CD4-positive, alpha-beta memory T cell (primary cell): ENCODE measurements around the gene MAN1A1. TPM values are rescaled to one million over a fixed set of nuclear protein-coding genes. Genes with fewer than 3 reads are reported as not detected.
A peak's percentile ranks its signal among the peaks of the same experiment; 100 is the strongest.

ENCODE experiments used
- CTCF ChIA-PET: fragments of 350-600 bp; sonication (Branson Sonifier 250); formaldehyde crosslinking; loops from one replicate; lab custom pipeline; 2021; ENCODE audit warnings: inconsistent platforms; ENCODE audit not compliant: partially characterized antibody; lab: Charles Lee
- POLR2A ChIA-PET: fragments of 350-600 bp; sonication (Branson Sonifier 250); formaldehyde crosslinking; loops from one replicate; lab custom pipeline; 2021; ENCODE audit not compliant: partially characterized antibody; lab: Charles Lee
- DNase-seq, 5 donors: peaks; one replicate each; pipeline versions ENCODE4 v3.0.0 to v3.0.0-alpha.2; 2020 to 2022; ENCODE audit warnings: mixed read lengths in 1 of 5
- H3K27ac ChIP-seq: one replicate; pipeline ENCODE4 v1.7.0; 2013; ENCODE audit warnings: low read depth, low read length
- H3K27me3 ChIP-seq: 2 replicates; pipeline ENCODE4 v1.7.0; 2013; ENCODE audit warnings: mild to moderate bottlenecking, low read length, moderate library complexity; ENCODE audit not compliant: insufficient read depth
- H3K36me3 ChIP-seq: 2 replicates; pipeline ENCODE4 v1.7.0; 2013; ENCODE audit warnings: mild to moderate bottlenecking, low read length, moderate library complexity; ENCODE audit not compliant: insufficient read depth
- H3K4me1 ChIP-seq: 2 replicates; pipeline ENCODE4 v1.7.0; 2013; ENCODE audit warnings: mild to moderate bottlenecking, low read length, moderate library complexity; ENCODE audit not compliant: insufficient read depth
- H3K4me3 ChIP-seq, 2 donors: one replicate each; pipeline ENCODE4 v1.7.0; 2013; ENCODE audit warnings: low read length in 2 of 2, mild to moderate bottlenecking in 1 of 2
- H3K9me3 ChIP-seq, 2 donors: one replicate each; pipeline ENCODE4 v1.7.0; 2013; ENCODE audit warnings: low read length in 2 of 2, control low read depth in 1 of 2; ENCODE audit not compliant: control insufficient read depth in 1 of 2
- H3K27ac Mint-ChIP-seq, 7 donors: one replicate each; pipeline ENCODE4 v1.8.0; 2020 to 2021; ENCODE audit warnings: mixed read lengths in 7 of 7, mild to moderate bottlenecking in 6 of 7, inconsistent platforms in 3 of 7, moderate library complexity in 3 of 7
- H3K27me3 Mint-ChIP-seq, 2 donors: one replicate each; pipeline ENCODE4 v1.8.0; 2020 to 2021; ENCODE audit warnings: mixed read lengths in 2 of 2
- H3K36me3 Mint-ChIP-seq, 2 donors: one replicate each; pipeline ENCODE4 v1.8.0; 2020 to 2021; ENCODE audit warnings: mixed read lengths in 2 of 2, inconsistent platforms in 1 of 2, mild to moderate bottlenecking in 1 of 2
- H3K4me1 Mint-ChIP-seq, 4 donors: one replicate each; pipeline ENCODE4 v1.8.0; 2020 to 2021; ENCODE audit warnings: mixed read lengths in 4 of 4, mild to moderate bottlenecking in 1 of 4
- H3K4me3 Mint-ChIP-seq, 8 donors: one replicate each; pipeline ENCODE4 v1.8.0; 2020 to 2021; ENCODE audit warnings: mixed read lengths in 8 of 8, mild to moderate bottlenecking in 7 of 8, moderate library complexity in 6 of 8, inconsistent platforms in 3 of 8
- H3K9me3 Mint-ChIP-seq, 8 donors: one replicate each; pipeline ENCODE4 v1.8.0; 2020 to 2021; ENCODE audit warnings: mixed read lengths in 8 of 8, mild to moderate bottlenecking in 5 of 8, inconsistent platforms in 3 of 8, moderate library complexity in 1 of 8
- intact Hi-C: fragments of 100-400 bp; cut with micrococcal nuclease; formaldehyde crosslinking; loops from one replicate; pipeline ENCODE4 v1.15.1; 2023
- polyA plus RNA-seq, 2 donors: library from polyadenylated mRNA; unstranded; fragments of 300-500 nt; fragmentation: Illumina TruSeq; gene quantifications; one replicate each; pipeline ENCODE4 v1.2.3, GENCODE V29; 2021
- total RNA-seq, 2 experiments: library from RNA; stranded (reverse); gene quantifications; one replicate each; pipeline ENCODE4 v1.2.3, GENCODE V29; 2021

The MAN1A1 gene
- total and polyA plus RNA-seq, 4 experiments from 2014 or later: 12.3 to 14.7 (median 12.3) TPM

GRCh38 chr6:119140196-119141140 lies 209.1 kb downstream of the MAN1A1 start:
- Histone ChIP-seq H3K36me3 (no peaks in the 10 kb centered on the region), H3K27ac (no peak overlapping the region), H3K27me3 (no peaks in the 10 kb centered on the region), H3K9me3 (no peaks in the 10 kb centered on the region), H3K4me3 (no peak overlapping the region), H3K4me1 (peaks cover 8% of the 10 kb centered on the region)
- Mint-ChIP-seq H3K27ac (no peak overlapping the region), H3K4me1 (peaks cover 3 to 7% (median 6%) of the 10 kb centered on the region in 4 donors), H3K27me3 (no peaks in the 10 kb centered on the region), H3K9me3 (no peaks in the 10 kb centered on the region), H3K36me3 (no peaks in the 10 kb centered on the region), H3K4me3 (no peak overlapping the region)
- CTCF ChIA-PET: interaction anchor here (0.9 to 3.1 kb wide), 4 partner anchors 9 to 14 kb away, joined by 3 to 11 read pairs (median 7); no protein-coding TSS in a partner anchor
- no peak for DNase-seq
- intact Hi-C loops: no loop called here
- POLR2A ChIA-PET: no interaction called here

- H3K27me3 ChIP-seq: no peaks in the 10 kb centered on the region
- intact Hi-C loops: no loop called here
- Mint-ChIP-seq H3K36me3 (no peaks in the 10 kb centered on the region), H3K9me3 (no peaks in the 10 kb centered on the region), H3K4me1 (no peaks in the 10 kb centered on the region), H3K27me3 (no peaks in the 10 kb centered on the region), H3K27ac (peak overlapping the region in 1 of 7 donors; percentile 29), H3K4me3 (peak overlapping the region in 1 of 8 donors; percentile 16)
- no peaks in the 10 kb centered on the region for H3K36me3 ChIP-seq
- POLR2A ChIA-PET: no interaction called here
- no peak overlapping the region for H3K4me3 ChIP-seq
- CTCF ChIA-PET: interaction anchor here (3.1 kb wide), 1 partner anchor 10 kb away, joined by 11 read pairs; no protein-coding TSS in a partner anchor
- no peak for DNase-seq
- no peaks in the 10 kb centered on the region for H3K9me3 ChIP-seq
- H3K4me1 ChIP-seq: no peaks in the 10 kb centered on the region
- H3K27ac ChIP-seq: no peak overlapping the region
Observed at GRCh38 chr6:119138906-119139541, 210.5 kb downstream of the MAN1A1 start.

GRCh38 chr6:119137194-119138072 lies 212.1 kb downstream of the MAN1A1 start:
- Histone ChIP-seq H3K27ac (no peak overlapping the region), H3K4me3 (no peak overlapping the region), H3K9me3 (no peaks in the 10 kb centered on the region), H3K36me3 (no peaks in the 10 kb centered on the region), H3K27me3 (no peaks in the 10 kb centered on the region), H3K4me1 (no peaks in the 10 kb centered on the region)
- no peaks in the 10 kb centered on the region for H3K9me3 Mint-ChIP-seq
- intact Hi-C loops: no loop called here
- no peak for DNase-seq
- ChIA-PET CTCF (interaction anchor here (1.3 to 3.1 kb wide), 2 partner anchors 8 to 14 kb away, joined by 4 to 11 read pairs; no protein-coding TSS in a partner anchor), POLR2A (no interaction called here)
- H3K27ac Mint-ChIP-seq: no peak overlapping the region
- no peaks in the 10 kb centered on the region for H3K4me1 Mint-ChIP-seq
- H3K36me3 Mint-ChIP-seq: no peaks in the 10 kb centered on the region
- H3K4me3 Mint-ChIP-seq: no peak overlapping the region
- H3K27me3 Mint-ChIP-seq: no peaks in the 10 kb centered on the region

- Mint-ChIP-seq H3K27ac (no peak overlapping the region), H3K9me3 (no peaks in the 10 kb centered on the region), H3K27me3 (no peaks in the 10 kb centered on the region), H3K4me3 (no peak overlapping the region), H3K36me3 (no peaks in the 10 kb centered on the region), H3K4me1 (no peaks in the 10 kb centered on the region)
- Histone ChIP-seq H3K4me3 (no peak overlapping the region), H3K27ac (no peak overlapping the region), H3K36me3 (no peaks in the 10 kb centered on the region), H3K9me3 (no peaks in the 10 kb centered on the region), H3K27me3 (no peaks in the 10 kb centered on the region), H3K4me1 (no peaks in the 10 kb centered on the region)
- POLR2A ChIA-PET: no interaction called here
- intact Hi-C loops: no loop called here
- CTCF ChIA-PET: no interaction called here
- no peak for DNase-seq
Observed at GRCh38 chr6:119134752-119135151, 214.8 kb downstream of the MAN1A1 start.

- CTCF ChIA-PET: interaction anchor here (1.3 kb wide), 1 partner anchor 56 kb away, joined by 3 read pairs; no protein-coding TSS in a partner anchor
- no peaks in the 10 kb centered on the region for H3K27me3 Mint-ChIP-seq
- intact Hi-C loops: no loop called here
- peaks cover 0 to 3% (median 2%) of the 10 kb centered on the region in 4 donors for H3K4me1 Mint-ChIP-seq
- H3K4me3 Mint-ChIP-seq: no peak overlapping the region
- H3K36me3 ChIP-seq: no peaks in the 10 kb centered on the region
- no peak overlapping the region for H3K4me3 ChIP-seq
- H3K9me3 Mint-ChIP-seq: no peaks in the 10 kb centered on the region
- no peaks in the 10 kb centered on the region for H3K9me3 ChIP-seq
- H3K27ac Mint-ChIP-seq: peak overlapping the region in 1 of 7 donors; percentile 70
- POLR2A ChIA-PET: no interaction called here
- no peak overlapping the region for H3K27ac ChIP-seq
- peaks cover 4% of the 10 kb centered on the region for H3K4me1 ChIP-seq
- no peak for DNase-seq
- H3K36me3 Mint-ChIP-seq: no peaks in the 10 kb centered on the region
- no peaks in the 10 kb centered on the region for H3K27me3 ChIP-seq
Observed at GRCh38 chr6:119133400-119133799, 216.2 kb downstream of the MAN1A1 start.

GRCh38 chr6:119132261-119132981 lies 217.1 kb downstream of the MAN1A1 start:
- Mint-ChIP-seq H3K36me3 (no peaks in the 10 kb centered on the region), H3K4me3 (no peak overlapping the region), H3K27ac (peak overlapping the region in 1 of 7 donors; percentile 43), H3K9me3 (no peaks in the 10 kb centered on the region), H3K4me1 (peaks cover 0 to 3% (median 2%) of the 10 kb centered on the region in 4 donors), H3K27me3 (no peaks in the 10 kb centered on the region)
- Histone ChIP-seq H3K4me3 (no peak overlapping the region), H3K4me1 (peaks cover 4% of the 10 kb centered on the region), H3K36me3 (no peaks in the 10 kb centered on the region), H3K9me3 (no peaks in the 10 kb centered on the region), H3K27me3 (no peaks in the 10 kb centered on the region), H3K27ac (no peak overlapping the region)
- no peak for DNase-seq
- POLR2A ChIA-PET: interaction anchor here (0.6 kb wide), 1 partner anchor 214 kb away, joined by 3 read pairs; no protein-coding TSS in a partner anchor
- intact Hi-C loops: no loop called here
- CTCF ChIA-PET: interaction anchor here (0.6 to 1.8 kb wide), 6 partner anchors 8 to 1547 kb away, joined by 3 to 5 read pairs (median 4); no protein-coding TSS in a partner anchor
